ENCODE data around the gene GPR89A.

- no peak for TF ChIP-seq CTCF (IDR thresholded peaks at IDR 0.05)
- no peak for TF ChIP-seq POLR2A (IDR thresholded peaks at IDR 0.05)
- TF ChIP-seq POLR2AphosphoS5 (IDR thresholded peaks at IDR 0.05; ENCODE audit: insufficient read depth in 1 of 2, low read depth in 1 of 2) = no peak
Measured at GRCh38 chr1:145688924-145689323, 81.1 kb downstream of the GPR89A start.
